Mammary epithelial cell (primary cell): Measurements from ENCODE around the gene SLC25A39.

ENCODE experiments used
- EZH2 ChIP-seq: IDR thresholded peaks from 2 replicates; pipeline ENCODE4 v1.6.1; 2012; ENCODE audit warnings: low read length, inconsistent platforms, borderline replicate concordance
- TF ChIP-seq, protein P1 (sequence below), 2 donors: IDR thresholded peaks in 1 of 2; conservative IDR thresholded peaks in 1 of 2; 2 replicates each; pipeline ENCODE4 v1.5.1; 2011 to 2012; ENCODE audit warnings: inconsistent platforms in 2 of 2, low read length in 2 of 2, mild to moderate bottlenecking in 2 of 2, control low read depth in 1 of 2, low read depth in 1 of 2; ENCODE audit not compliant: insufficient read depth in 1 of 2; ENCODE audit errors: extremely low read depth in 1 of 2

GRCh38 chr17:44352828-44353671 is 28.4 kb upstream of the SLC25A39 start:
- TF ChIP-seq, protein P1, sequence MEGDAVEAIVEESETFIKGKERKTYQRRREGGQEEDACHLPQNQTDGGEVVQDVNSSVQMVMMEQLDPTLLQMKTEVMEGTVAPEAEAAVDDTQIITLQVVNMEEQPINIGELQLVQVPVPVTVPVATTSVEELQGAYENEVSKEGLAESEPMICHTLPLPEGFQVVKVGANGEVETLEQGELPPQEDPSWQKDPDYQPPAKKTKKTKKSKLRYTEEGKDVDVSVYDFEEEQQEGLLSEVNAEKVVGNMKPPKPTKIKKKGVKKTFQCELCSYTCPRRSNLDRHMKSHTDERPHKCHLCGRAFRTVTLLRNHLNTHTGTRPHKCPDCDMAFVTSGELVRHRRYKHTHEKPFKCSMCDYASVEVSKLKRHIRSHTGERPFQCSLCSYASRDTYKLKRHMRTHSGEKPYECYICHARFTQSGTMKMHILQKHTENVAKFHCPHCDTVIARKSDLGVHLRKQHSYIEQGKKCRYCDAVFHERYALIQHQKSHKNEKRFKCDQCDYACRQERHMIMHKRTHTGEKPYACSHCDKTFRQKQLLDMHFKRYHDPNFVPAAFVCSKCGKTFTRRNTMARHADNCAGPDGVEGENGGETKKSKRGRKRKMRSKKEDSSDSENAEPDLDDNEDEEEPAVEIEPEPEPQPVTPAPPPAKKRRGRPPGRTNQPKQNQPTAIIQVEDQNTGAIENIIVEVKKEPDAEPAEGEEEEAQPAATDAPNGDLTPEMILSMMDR (conservative IDR thresholded peaks at IDR 0.05 in 1 of 2, IDR thresholded peaks at IDR 0.05 in 1 of 2; ENCODE audit: extremely low read depth in 1 of 2, insufficient read depth in 1 of 2, low read depth in 1 of 2, low read length in 2 of 2): no peak
- TF ChIP-seq EZH2: no peak
